GM18520 (cell line): ENCODE data around the gene EFCAB13.

Source experiments
- ATAC-seq: cut with Tn5 transposase; IDR thresholded peaks from one replicate; pipeline ENCODE4 v1.9.1; 2021; ENCODE audit not compliant: unreplicated experiment

The EFCAB13 gene

GRCh38 chr17:47295037-47295873 is 28.5 kb upstream of the EFCAB13 start:
- ATAC-seq = no peak

- ATAC-seq = no peak
Observed at GRCh38 chr17:47295874-47296255, 27.9 kb upstream of the EFCAB13 start.

- ATAC-seq = no peak
Observed at GRCh38 chr17:47297661-47298400, 25.9 kb upstream of the EFCAB13 start.

- ATAC-seq = no peak
Observed at GRCh38 chr17:47298712-47299111, 25.0 kb upstream of the EFCAB13 start.

- ATAC-seq = no peak
Observed at GRCh38 chr17:47299239-47299910, 24.4 kb upstream of the EFCAB13 start.

GRCh38 chr17:47300718-47301117 is 23.0 kb upstream of the EFCAB13 start:
- ATAC-seq = no peak

GRCh38 chr17:47301161-47301560 is 22.6 kb upstream of the EFCAB13 start:
- ATAC-seq = no peak

GRCh38 chr17:47301831-47302230 is 21.9 kb upstream of the EFCAB13 start:
- no peak for ATAC-seq

GRCh38 chr17:47304186-47304585 is 19.6 kb upstream of the EFCAB13 start:
- no peak for ATAC-seq

GRCh38 chr17:47305302-47305923 is 18.3 kb upstream of the EFCAB13 start:
- no peak for ATAC-seq

GRCh38 chr17:47310186-47310733 is 13.5 kb upstream of the EFCAB13 start:
- ATAC-seq = no peak

GRCh38 chr17:47311420-47311819 is 12.3 kb upstream of the EFCAB13 start:
- ATAC-seq = no peak

GRCh38 chr17:47315451-47316266 is 8.1 kb upstream of the EFCAB13 start:
- no peak for ATAC-seq

- ATAC-seq = no peak
Observed at GRCh38 chr17:47316311-47316710, 7.4 kb upstream of the EFCAB13 start.

- no peak for ATAC-seq
Observed at GRCh38 chr17:47317119-47317518, 6.6 kb upstream of the EFCAB13 start.

GRCh38 chr17:47318197-47318918 is 5.4 kb upstream of the EFCAB13 start:
- no peak for ATAC-seq

GRCh38 chr17:47320879-47321502 is 2.8 kb upstream of the EFCAB13 start:
- ATAC-seq = no peak

- ATAC-seq = peak; percentile 17
Observed at GRCh38 chr17:47324224-47325020, 667 bp downstream of the EFCAB13 start.
